GM20431 (cell line): ENCODE data around the gene IFNG-AS1.

ENCODE experiments used
- in situ Hi-C: fragments of 300-500 bp; cut with MseI, MboI; formaldehyde crosslinking; loops from one replicate; pipeline ENCODE4 v1.15.0; 2020; ENCODE audit warnings: low sequenced_read_pairs; ENCODE audit not compliant: unreplicated experiment

IFNG-AS1 gene

GRCh38 chr12:67989184-67989920 is at the start of gene IFNG-AS1:
IFNG-AS1 (plus strand) TSS chr12:67989447.
- in situ Hi-C loops: no loop called here

DNA sequence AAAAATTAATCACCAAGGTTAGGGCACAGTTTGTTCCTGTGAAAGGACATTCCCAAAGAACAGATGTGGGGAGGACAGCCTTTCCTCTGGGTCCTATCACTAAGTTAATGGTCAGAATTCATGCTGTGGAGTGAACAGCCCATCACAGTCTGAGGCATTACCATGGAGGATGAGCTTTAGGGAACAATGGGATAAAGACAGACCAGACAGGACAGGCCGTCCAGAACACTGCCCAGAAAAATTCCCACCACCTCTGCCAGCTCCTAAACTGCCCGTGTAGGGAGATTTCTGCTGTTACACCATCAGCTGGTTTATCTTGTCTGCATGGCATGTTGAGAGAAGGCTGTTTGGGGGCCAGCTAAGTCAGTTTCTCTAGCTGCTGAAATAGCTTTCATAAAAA is 49.6 kb upstream of the IFNG-AS1 start:
- in situ Hi-C loops: loop anchor here (10.0 kb wide), 1 partner anchor 585 kb away; no protein-coding TSS in a partner anchor

- in situ Hi-C loops: loop anchor here (10.0 kb wide), 1 partner anchor 586 kb away; no protein-coding TSS in a partner anchor
Observed at GRCh38 chr12:67940780-67941243, 48.4 kb upstream of the IFNG-AS1 start.

- in situ Hi-C loops: loop anchor here (10.0 kb wide), 1 partner anchor 588 kb away; no protein-coding TSS in a partner anchor
Observed at GRCh38 chr12:67942724-67943123, 46.5 kb upstream of the IFNG-AS1 start.

DNA sequence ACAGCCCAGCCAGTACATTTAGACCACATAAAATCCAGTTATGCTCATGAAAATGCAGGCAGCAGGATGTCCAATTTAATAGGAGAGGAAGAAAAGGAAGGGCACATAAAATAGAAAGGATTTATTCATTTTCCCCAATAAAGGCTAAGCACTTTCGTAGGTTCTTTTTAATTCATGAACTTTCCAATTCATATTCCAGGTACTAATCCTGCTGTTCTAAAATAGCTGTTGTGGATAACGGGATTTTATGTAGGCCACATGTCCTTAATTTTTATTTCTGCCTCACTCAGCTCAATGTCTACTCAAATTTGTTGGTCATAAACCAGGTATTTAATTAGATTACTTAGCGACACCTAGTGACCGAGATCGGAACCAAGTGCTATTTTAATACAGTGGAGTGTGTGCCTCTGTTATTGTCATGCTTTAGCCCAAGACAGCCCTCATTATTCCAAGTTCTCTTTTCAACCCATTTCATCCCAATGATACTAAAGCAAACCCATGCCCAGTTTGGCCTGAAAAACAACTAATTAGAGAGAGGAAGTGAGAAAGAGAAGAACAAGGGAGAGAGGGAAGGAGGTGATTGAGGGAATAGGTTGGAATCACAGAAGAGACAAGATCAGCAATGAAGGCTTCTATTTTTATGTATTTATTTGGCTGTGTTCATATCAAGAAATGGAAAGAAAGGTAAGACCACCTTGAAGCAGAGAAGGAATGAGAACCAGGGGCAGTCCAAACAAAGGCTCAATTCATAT is 45.9 kb upstream of the IFNG-AS1 start:
- in situ Hi-C loops: loop anchor here (10.0 kb wide), 1 partner anchor 589 kb away; no protein-coding TSS in a partner anchor

DNA sequence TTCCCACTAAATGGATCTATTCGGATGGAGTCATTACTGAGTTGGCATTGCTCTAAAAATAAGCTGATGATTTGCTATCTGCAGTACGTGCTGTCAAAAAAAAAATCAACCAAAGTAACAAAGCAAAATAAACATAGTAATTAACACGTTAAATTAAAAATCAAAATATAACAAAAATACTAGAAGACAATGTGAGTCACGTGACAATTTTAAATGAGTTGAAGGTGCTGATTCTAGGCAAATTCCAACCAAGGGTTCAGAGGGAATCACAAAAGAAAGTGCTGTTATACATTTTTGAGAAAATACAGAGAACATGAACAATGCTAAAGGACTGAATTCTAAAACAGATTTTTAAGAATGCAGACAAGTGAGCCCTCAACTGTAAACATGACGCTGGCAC is 45.2 kb upstream of the IFNG-AS1 start:
- in situ Hi-C loops: loop anchor here (10.0 kb wide), 1 partner anchor 589 kb away; no protein-coding TSS in a partner anchor

DNA sequence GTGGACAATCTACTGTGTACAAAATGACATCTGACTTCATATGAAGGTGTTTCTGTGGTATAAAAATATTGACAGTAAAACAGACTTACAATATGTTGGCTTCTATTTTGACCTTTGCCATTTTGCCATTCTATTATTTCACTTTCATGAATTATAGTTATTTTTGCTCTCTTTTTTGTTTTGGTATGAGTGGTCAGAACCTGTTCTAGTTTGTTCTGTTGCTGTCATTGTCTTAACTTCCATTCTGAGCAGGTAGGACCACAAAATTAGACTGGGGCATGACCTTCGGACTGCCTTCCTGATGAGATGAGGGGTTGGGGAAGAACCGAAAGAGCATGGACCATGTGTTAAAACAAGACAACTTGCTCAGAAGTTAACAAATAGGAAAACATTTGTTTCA is 36.5 kb upstream of the IFNG-AS1 start:
- in situ Hi-C loops: no loop called here

DNA sequence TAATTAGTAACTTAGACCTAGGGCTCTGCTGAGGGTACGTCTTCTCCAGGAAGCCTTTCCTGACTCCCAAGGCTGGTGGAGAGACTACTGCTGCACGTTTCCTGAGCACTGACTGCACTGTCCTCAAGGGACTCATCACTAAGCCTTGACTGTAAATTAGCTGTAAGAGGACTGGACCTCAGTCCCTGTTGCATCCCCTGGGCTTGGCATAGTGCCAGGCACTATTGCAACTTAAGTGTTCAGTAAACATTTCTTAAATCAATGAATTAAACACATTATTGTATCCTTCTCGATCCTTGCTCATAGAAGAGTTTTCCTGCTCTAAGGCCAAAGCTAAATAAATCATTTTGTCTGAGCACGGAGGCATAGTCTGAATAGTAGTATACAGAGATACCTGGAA is 31.9 kb upstream of the IFNG-AS1 start:
- in situ Hi-C loops: no loop called here

DNA sequence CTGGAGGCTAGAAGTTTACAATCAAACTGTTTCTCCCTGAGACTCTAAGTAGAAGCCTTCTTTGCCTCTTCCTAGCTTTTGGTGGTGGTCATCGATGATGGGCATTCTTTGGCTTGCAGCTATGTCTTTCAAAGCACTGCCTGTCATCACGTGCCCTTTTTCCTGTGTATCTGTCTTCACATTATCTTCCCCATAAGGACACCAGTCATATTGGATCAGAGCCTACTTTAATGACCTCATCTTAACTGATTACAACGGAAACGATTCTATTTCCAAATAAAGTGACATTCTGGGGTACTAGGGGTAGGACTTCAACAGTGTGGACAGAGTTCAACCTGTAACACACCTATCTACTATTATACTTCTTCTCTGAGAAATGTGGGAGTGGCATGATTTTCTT is 31.1 kb upstream of the IFNG-AS1 start:
- in situ Hi-C loops: no loop called here

DNA sequence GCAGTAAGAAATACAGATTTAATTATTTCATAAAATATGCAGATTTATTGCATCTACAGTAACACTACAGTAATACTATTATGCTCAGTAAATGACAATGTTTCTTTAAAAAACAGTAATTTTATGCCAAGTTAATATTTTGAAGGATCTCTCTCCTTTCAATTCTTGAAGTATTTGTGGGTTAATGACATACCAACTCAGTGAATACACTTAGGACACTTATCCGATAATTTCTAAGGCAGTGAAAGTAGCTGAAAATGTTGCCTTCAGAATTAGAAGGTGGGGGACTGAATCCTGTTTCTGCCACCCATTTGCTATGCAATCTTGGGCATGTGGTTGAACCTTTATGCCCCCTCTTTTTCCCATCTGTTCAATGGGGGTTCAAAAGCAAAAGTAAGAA is 24.8 kb upstream of the IFNG-AS1 start:
- in situ Hi-C loops: no loop called here

DNA sequence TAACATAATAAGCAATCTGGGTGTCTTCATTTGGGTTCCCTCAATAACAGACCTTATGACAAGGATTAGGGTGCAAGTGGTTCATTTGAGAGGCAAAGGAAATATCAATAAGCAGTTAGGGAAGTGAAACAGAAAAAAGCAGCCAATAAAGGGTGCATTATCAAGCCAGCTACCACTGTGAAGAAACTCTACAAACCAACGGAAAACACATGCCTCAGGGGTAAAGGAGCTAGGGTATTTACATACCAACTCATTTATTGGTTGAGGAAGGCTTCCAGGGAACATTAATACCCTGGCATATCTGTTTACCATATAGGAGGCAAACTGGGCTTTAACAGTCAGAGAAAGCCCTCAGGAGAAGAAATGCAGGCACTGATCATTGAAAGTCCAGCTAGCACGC is 22.7 kb upstream of the IFNG-AS1 start:
- in situ Hi-C loops: no loop called here

- in situ Hi-C loops: no loop called here
Observed at GRCh38 chr12:67968321-67968720, 20.9 kb upstream of the IFNG-AS1 start.

DNA sequence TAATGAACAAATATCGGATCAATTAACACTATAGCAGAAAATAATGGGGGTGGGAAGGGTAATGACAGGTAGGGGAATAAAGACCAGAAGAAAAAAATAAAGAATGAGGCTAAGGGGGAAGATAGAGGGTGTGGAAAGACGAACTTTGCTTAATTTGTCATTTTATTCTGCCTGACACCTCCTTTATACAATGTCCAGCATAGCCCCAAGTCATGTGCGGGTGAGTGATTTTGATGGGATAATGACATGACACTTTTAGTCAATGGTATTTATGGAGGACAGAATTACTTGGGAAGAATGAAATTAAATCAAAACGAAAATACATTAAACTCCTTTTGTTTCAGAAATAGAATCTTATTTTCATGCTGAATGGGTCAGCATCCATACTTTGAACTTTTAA is 20.5 kb upstream of the IFNG-AS1 start:
- in situ Hi-C loops: no loop called here

DNA sequence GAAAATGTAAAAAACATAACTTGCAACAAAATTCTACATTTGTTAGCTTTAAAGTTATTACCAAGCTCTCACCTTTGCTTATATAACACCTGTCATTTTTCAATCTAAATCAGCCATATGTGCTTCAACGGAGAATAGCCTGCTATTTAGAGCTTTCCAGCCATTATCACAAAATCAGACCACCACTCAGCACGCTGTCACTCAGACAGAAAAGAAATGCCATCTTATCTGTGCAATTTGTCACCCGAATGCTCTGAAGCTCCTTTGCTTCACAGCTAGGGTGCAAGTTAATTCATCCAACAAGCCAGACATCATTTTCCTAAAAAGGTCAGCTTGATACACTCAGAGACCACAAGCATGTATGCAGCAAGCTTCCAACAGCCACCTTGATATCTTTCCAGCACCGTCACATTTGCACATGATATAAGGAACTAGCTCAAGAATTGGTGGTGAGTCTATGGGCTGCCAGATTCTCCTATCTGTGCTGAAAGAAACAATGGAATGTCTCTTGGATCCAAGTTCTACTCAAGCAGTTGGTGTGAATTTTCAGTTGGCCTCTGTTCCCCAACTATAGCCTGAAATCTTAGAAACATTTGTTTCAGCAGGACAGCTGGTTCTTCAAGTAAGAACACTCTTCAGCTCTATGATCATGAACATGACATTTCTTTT is 20.0 kb upstream of the IFNG-AS1 start:
- in situ Hi-C loops: no loop called here

- in situ Hi-C loops: no loop called here
Observed at GRCh38 chr12:67977668-67978067, 11.6 kb upstream of the IFNG-AS1 start.

DNA sequence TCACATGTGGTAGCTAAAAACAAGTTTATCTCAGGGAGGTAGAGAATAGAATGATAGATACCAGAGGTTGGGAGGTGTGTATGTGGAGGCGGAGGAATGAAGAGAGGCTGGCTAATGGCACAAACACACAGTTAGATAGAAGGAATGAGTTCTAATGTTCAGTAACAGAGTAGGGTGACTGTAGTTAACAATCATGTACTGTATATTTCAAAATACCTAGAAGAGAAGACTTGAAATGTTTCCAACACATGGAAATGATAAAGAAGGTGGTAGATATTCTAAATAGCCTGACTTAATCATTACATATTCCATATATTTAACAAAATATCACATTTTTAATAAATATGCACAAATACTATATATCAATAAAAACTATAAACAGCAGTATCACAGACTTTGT is 8.9 kb upstream of the IFNG-AS1 start:
- in situ Hi-C loops: no loop called here

GRCh38 chr12:67981287-67982162 is 7.7 kb upstream of the IFNG-AS1 start:
- in situ Hi-C loops: no loop called here

GRCh38 chr12:67982164-67982563 is 7.1 kb upstream of the IFNG-AS1 start:
- in situ Hi-C loops: no loop called here

DNA sequence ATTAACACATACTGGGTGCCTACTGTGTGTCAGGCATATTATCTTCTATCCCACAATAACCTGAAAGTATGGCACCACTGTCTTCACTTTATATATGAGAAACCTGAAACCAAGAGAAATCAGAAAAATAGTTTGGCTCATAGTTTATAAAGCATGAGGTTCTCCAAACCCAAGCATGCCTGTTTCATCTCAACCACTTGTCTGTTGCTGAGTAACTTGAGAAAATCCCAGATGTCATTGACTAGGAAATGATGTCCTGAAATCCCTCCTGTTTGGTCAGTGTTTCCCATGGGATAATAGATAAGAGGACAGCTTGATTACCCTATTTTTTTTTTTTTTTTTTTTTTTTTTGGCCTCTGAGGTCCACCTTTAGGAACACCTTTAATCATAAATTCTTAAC is 2.6 kb upstream of the IFNG-AS1 start:
- in situ Hi-C loops: no loop called here

GRCh38 chr12:67988601-67989021 is 636 bp upstream of the IFNG-AS1 start:
- in situ Hi-C loops: no loop called here
